GM12874 (cell line): Measurements from ENCODE around the gene ST8SIA6.

Experiments
- TF ChIP-seq, protein P1 (sequence below): IDR thresholded peaks from 2 replicates; pipeline ENCODE4 v1.5.1; 2011; ENCODE audit warnings: low read depth, mild to moderate bottlenecking, control low read depth, low read length, moderate library complexity; ENCODE audit not compliant: insufficient read depth

ST8SIA6 gene

DNA sequence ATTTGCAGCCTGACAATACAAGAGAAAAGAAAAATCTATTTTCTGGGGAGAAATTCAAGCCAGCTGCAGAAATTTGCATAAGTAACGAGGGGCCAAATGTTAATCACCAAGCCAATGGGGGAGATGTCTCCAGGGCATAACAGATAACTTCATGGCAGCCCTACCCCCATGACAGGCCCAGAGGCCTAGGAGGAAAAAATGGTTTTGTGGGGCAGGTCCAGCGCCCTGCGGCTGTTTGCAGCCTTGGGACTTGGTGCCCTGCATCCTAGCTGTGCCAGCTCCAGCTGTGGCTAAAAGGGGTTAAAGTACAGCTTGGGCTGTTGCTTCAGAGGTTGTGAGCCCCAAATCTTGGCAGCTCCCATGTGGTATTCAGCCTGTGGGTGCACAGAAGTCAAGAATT lies 172.1 kb downstream of the ST8SIA6 start:
- TF ChIP-seq, protein P1, sequence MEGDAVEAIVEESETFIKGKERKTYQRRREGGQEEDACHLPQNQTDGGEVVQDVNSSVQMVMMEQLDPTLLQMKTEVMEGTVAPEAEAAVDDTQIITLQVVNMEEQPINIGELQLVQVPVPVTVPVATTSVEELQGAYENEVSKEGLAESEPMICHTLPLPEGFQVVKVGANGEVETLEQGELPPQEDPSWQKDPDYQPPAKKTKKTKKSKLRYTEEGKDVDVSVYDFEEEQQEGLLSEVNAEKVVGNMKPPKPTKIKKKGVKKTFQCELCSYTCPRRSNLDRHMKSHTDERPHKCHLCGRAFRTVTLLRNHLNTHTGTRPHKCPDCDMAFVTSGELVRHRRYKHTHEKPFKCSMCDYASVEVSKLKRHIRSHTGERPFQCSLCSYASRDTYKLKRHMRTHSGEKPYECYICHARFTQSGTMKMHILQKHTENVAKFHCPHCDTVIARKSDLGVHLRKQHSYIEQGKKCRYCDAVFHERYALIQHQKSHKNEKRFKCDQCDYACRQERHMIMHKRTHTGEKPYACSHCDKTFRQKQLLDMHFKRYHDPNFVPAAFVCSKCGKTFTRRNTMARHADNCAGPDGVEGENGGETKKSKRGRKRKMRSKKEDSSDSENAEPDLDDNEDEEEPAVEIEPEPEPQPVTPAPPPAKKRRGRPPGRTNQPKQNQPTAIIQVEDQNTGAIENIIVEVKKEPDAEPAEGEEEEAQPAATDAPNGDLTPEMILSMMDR = no peak

- TF ChIP-seq, protein P1 = no peak
Measured at GRCh38 chr10:17278607-17279240, 175.7 kb downstream of the ST8SIA6 start.

DNA sequence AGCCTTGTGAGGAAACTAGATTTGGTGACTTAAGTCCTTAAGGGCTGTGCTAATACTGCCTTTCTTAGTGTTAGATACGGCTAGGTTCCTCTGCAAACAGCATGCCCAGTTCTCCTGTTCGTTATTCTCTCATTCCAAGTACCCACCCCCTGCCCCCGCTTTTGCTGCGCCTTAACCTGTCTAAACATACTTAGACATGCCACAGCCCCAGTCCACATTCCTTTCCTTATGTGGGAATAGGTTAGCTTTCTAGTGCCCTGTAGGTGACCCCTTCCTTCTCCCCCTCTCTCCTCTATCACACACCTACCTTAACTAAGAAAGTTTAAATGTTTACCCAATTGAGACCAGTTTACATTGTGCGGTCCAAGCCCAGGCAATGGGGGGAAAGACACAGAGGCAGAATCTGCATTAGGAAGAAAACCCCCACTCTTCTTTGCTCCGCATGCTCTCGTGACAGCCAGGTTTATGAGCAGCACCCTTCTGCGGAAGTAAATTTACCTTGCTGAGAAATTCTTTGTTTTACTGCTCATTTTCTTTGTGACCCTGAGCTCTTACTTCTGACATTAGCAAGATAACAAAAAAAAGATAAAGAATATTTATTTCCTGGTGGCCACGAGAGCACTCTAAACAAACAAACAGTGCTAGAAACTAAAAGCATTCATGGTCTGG lies 177.5 kb downstream of the ST8SIA6 start:
- TF ChIP-seq, protein P1 = no peak

- TF ChIP-seq, protein P1 = no peak
Measured at GRCh38 chr10:17273403-17273802, 181.0 kb downstream of the ST8SIA6 start.

GRCh38 chr10:17272648-17273047 lies 181.7 kb downstream of the ST8SIA6 start:
- TF ChIP-seq, protein P1 = no peak
